K562 (cell line): ENCODE data around the gene IRF2BP2. TPM values are rescaled to one million over a fixed set of nuclear protein-coding genes. Genes with fewer than 3 reads are reported as not detected.
A peak's percentile ranks its signal among the peaks of the same experiment; 100 is the strongest.

Experiments used
- ARID3A ChIP-seq: IDR thresholded peaks from 2 replicates; pipeline ENCODE4 v1.6.1; 2012; ENCODE audit warnings: low read depth, low read length, improper control_type of control experiment, borderline replicate concordance
- NFRKB ChIP-seq: fragments of 450-650 bp; IDR thresholded peaks from 2 replicates; pipeline ENCODE4 v1.6.1; 2016; ENCODE audit warnings: low read depth
- POLR2H ChIP-seq: IDR thresholded peaks from 2 replicates; pipeline ENCODE4 v1.6.1; 2016; ENCODE audit warnings: missing genetic modification characterization, low read depth, mild to moderate bottlenecking, control low read depth, missing compliant biosample characterization, moderate library complexity
- THRA ChIP-seq: fragments of 450-650 bp; IDR thresholded peaks from 2 replicates; pipeline ENCODE4 v1.6.1; 2017; ENCODE audit warnings: mild to moderate bottlenecking, moderate library complexity
- ZNF3 ChIP-seq: fragments of 250-450 bp; sonication (Bioruptor Pico); IDR thresholded peaks from 2 replicates; pipeline ENCODE4 v1.5.0; 2021; ENCODE audit warnings: mild to moderate bottlenecking, moderate library complexity
- ZNF318 ChIP-seq, 2 experiments: fragments of 450-650 bp; IDR thresholded peaks; 2 replicates each; pipeline ENCODE4 v1.6.1; 2016; ENCODE audit warnings: mild to moderate bottlenecking in 2 of 2, borderline replicate concordance in 1 of 2, low read depth in 1 of 2, moderate library complexity in 1 of 2
- ZNF518B ChIP-seq: fragments of 250-450 bp; sonication (Bioruptor Pico); IDR thresholded peaks from 2 replicates; pipeline ENCODE4 v1.5.0; 2021; ENCODE audit warnings: mild to moderate bottlenecking, moderate library complexity
- polyA plus RNA-seq, 8 experiments: library from polyadenylated mRNA; depleted of rRNA in 4 of 8; stranded (reverse) in 5 of 8; unstranded in 3 of 8; fragments of >200 nt; fragmentation: Nextera tagmentation in 2 of 8; fragmentation: Illumina TruSeq in 1 of 8; extraction: Ambion mirVana in 2 of 8; extraction: Trizol in 1 of 8; gene quantifications; 2 replicates each; pipeline versions ENCODE4 v1.2.1 to v1.2.3, GENCODE V29; 2011 to 2014; ENCODE audit warnings: inconsistent platforms in 1 of 8, missing spikeins in 1 of 8
- total RNA-seq, 7 experiments: library from RNA; depleted of rRNA in 6 of 7; stranded (reverse); fragments of >200 nt in 6 of 7; fragmentation: Illumina TruSeq in 2 of 7; extraction: Trizol in 2 of 7; gene quantifications; 2 replicates each; pipeline versions ENCODE4 v1.2.1 to v1.2.3, GENCODE V29; 2011 to 2021; ENCODE audit warnings: low replicate concordance in 1 of 7

Gene IRF2BP2
- total and polyA plus RNA-seq, 9 of the 15 experiments (the other 6 are each of a cell fraction or from before 2014, with no cell fraction given) = 7.7 to 68.6 (median 22.1) TPM

GRCh38 chr1:234603221-234604204 is 6.5 kb downstream of the IRF2BP2 start (continued):
- TF ChIP-seq ZNF518B (CRISPR knock-in tag) (0 out of 2 replicates have a peak, but pooled peaks have one; percentile 73), NFRKB (0 out of 2 replicates have a peak, but pooled peaks have one; percentile 16), ARID3A (peak; percentile 25; the same call in 1 of the 2 replicates), THRA (no peak), ZNF3 (CRISPR knock-in tag) (no peak; the same call in 1 of the 2 replicates), POLR2H (peak; percentile 45; the same call in 1 of the 2 replicates), ZNF318 (IDR thresholded peaks at IDR 0.05; ENCODE audit: borderline replicate concordance in 1 of 2, low read depth in 1 of 2) (0 out of 4 replicates have a peak, but pooled peaks of 1 of the 2 experiments have one; percentile 17)
